Measurements from ENCODE around the gene BCAS3.

DNA sequence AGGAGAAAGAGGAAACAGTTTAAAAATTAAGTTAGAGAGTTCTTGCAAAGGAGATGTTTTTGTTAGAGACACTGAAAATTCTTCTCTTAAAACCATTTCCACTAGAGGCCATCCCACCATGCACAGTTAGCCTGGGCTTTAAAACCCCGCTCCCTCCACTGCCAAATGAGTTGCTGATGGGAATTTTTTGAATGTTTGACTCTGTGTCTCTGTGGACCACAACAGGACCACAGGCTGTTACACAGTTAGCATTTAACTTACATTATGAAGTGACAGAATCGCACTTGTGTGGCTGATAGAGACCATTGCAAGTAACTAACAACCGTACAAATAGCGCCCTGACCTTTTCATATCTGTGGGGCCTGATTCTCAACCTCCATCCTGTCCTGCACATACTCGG lies 647.3 kb downstream of the BCAS3 start:
- TF ChIP-seq EZH2 (IDR thresholded peaks at IDR 0.05; ENCODE audit: borderline replicate concordance, low read depth, low read length, poor library complexity, severe bottlenecking): no peak
- no peak for TF ChIP-seq CTCF (conservative IDR thresholded peaks at IDR 0.05; ENCODE audit: low read depth, low read length)

Data from A673 (cell line).